Small intestine (tissue), 7 donors: ENCODE results near the gene CCNE1. TPM values are rescaled to one million over a fixed set of nuclear protein-coding genes. Genes with fewer than 3 reads are reported as not detected.

Experiments used
- DNase-seq, 2 donors: peaks; one replicate each; pipeline versions ENCODE4 v3.0.0 to v3.0.0-alpha.2; 2013
- FAIRE-seq: peaks from 2 replicates; lab custom pipeline; 2012; peaks lifted over from hg19 to GRCh38; lab: Jason Lieb, UNC
- H3K27ac ChIP-seq, 3 donors: one replicate each; pipeline ENCODE4 v1.5.1; 2013; ENCODE audit warnings: low read length in 2 of 3, mild to moderate bottlenecking in 2 of 3, control low read depth in 1 of 3, inconsistent platforms in 1 of 3, low read depth in 1 of 3, moderate library complexity in 1 of 3
- H3K27me3 ChIP-seq, 3 donors: one replicate each; pipeline ENCODE4 v1.6.1; 2013; ENCODE audit warnings: low read length in 3 of 3, inconsistent platforms in 1 of 3; ENCODE audit not compliant: control insufficient read depth in 3 of 3, insufficient read depth in 3 of 3
- H3K36me3 ChIP-seq, 3 donors: one replicate each; pipeline ENCODE4 v1.6.1; 2013; ENCODE audit warnings: low read length in 3 of 3, inconsistent platforms in 1 of 3, low read depth in 1 of 3, mild to moderate bottlenecking in 1 of 3, moderate library complexity in 1 of 3; ENCODE audit not compliant: control insufficient read depth in 3 of 3, insufficient read depth in 2 of 3
- H3K4me1 ChIP-seq, 3 donors: one replicate each; pipeline ENCODE4 v1.6.1; 2013; ENCODE audit warnings: low read length in 2 of 3, inconsistent platforms in 1 of 3, low read depth in 1 of 3, mild to moderate bottlenecking in 1 of 3, moderate library complexity in 1 of 3; ENCODE audit not compliant: control insufficient read depth in 3 of 3, insufficient read depth in 2 of 3
- H3K4me3 ChIP-seq, 3 donors: one replicate each; pipeline ENCODE4 v1.5.1; 2013; ENCODE audit warnings: low read length in 3 of 3, control low read depth in 1 of 3, inconsistent platforms in 1 of 3, low read depth in 1 of 3, mild to moderate bottlenecking in 1 of 3, moderate library complexity in 1 of 3
- H3K9me3 ChIP-seq, 2 donors: one replicate each; pipeline ENCODE4 v1.6.1; 2013; ENCODE audit warnings: low read depth in 1 of 2, low read length in 1 of 2; ENCODE audit not compliant: control insufficient read depth in 2 of 2, insufficient read depth in 1 of 2
- WGBS, 3 donors: extraction: QIAGEN DNeasy Blood & Tissue Kit; methylation state at CpG; one replicate each; pipeline ENCODE4 v1.1.7; 2013; 5-methylcytosine and 5-hydroxymethylcytosine counted together
- polyA plus RNA-seq, 4 donors: library from polyadenylated mRNA; stranded (reverse) in 3 of 4; unstranded in 1 of 4; fragments of 200-250 nt in 3 of 4; fragments of 120-200 nt in 1 of 4; gene quantifications; one replicate each; pipeline versions ENCODE4 v1.2.1 to v1.2.3, GENCODE V29; 2013
- donor health status: healthy with polysubstance abuse.
- donor health status: control.
- donor health status: control.
- donor health status: Bipolar disorder and iron deficiency.
- donor health status: healthy.

The CCNE1 gene
- polyA plus RNA-seq, 4 donors, result 2.5 to 5.9 (median 4.6) TPM

DNA sequence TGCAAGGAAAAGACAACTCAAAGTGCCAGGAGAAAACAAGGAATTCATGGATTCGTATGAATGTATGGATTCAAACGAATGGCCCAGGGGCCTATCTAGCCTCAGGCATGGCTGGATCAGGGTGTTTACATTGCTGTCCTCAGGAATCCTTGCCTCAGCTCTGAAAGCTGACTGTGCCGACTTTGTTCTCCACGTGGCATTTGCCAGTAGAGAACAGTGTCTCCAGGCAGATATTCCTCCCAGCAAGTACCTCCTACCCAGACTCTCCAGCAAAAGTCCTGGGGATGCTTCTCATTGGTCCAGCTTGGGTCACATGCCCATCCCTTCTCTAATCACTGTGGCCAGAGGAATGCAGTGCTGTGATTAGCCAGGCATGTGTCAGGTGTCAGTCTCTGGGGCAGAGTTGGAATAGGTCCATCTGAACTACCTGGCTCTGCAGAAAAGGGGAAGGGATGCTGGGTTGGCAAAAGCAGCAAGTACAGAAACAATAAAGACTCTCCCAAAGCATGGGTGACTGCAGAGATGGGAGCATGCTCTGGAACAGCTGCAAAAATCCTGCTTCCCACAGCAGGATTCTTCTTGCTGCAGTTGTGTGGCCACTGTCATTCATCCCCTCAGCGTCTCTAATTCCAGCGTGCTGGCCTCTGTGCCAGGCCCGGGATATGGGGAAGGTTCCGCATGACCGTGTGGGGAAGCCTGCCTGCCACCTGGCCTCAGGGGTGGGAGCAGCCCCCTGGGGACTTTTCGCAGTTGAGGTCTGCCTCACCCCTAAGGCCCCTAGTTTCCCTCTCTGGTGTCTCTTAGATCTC is 30.0 kb downstream of the CCNE1 start:
- Histone ChIP-seq H3K4me3 (no peak overlapping the region), H3K27me3 (no peaks in the 10 kb centered on the region), H3K36me3 (no peaks in the 10 kb centered on the region), H3K4me1 (peaks cover 0 to 32% (median 3%) of the 10 kb centered on the region in 3 donors), H3K9me3 (no peaks in the 10 kb centered on the region), H3K27ac (peak overlapping the region in 1 of 3 donors; percentile 45)
- FAIRE-seq (no peak), DNase-seq (peak; percentile 56 to 57)
- 79 to 82% (median 81%) methylated on average over 10 of the region's 10 CpGs for WGBS, 3 donors

DNA sequence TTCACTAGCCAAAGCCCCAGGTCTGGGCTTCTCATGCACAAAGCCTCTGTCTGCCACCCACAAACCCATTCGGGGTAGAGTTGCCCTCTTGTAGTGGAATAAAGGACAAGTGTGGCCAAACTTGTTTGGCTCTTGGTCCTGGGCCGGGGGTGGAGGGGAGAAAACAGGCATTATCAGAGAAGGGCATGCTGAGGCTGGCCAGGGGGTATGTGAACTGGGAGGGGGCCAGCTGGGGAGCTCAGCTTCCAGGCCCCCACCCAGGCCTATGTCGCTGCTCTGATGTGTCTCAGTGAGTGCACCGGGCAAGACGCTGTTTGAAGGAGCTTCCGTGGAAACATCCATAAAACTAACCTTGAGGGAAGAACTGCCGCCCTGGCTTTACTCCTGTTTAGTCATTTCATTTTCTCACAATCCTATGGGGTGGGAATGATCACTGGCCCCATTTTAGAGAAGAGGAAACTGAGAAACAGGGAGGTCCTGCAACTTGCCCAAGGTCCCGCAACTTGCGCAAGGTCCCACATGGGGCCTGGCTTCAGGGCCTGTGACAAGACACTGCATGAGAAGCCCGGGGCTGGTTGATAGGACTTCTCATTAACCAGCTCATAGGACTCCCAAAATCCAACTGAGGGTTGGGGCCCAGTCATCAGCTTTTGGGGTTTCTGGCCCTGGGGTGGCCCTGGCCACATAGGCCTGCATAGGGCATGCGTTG is 30.8 kb downstream of the CCNE1 start:
- DNase-seq (no peak), FAIRE-seq (no peak)
- peak overlapping the region in 1 of 3 donors; percentile 76 for H3K27ac ChIP-seq
- peaks cover 0 to 31% (median 3%) of the 10 kb centered on the region in 3 donors for H3K4me1 ChIP-seq
- H3K36me3 ChIP-seq, result no peaks in the 10 kb centered on the region
- no peaks in the 10 kb centered on the region for H3K27me3 ChIP-seq
- peak overlapping the region in 1 of 3 donors; percentile 41 for H3K4me3 ChIP-seq
- 83 to 85% (median 84%) methylated on average over 11 of the region's 11 CpGs for WGBS, 3 donors
- no peaks in the 10 kb centered on the region for H3K9me3 ChIP-seq

DNA sequence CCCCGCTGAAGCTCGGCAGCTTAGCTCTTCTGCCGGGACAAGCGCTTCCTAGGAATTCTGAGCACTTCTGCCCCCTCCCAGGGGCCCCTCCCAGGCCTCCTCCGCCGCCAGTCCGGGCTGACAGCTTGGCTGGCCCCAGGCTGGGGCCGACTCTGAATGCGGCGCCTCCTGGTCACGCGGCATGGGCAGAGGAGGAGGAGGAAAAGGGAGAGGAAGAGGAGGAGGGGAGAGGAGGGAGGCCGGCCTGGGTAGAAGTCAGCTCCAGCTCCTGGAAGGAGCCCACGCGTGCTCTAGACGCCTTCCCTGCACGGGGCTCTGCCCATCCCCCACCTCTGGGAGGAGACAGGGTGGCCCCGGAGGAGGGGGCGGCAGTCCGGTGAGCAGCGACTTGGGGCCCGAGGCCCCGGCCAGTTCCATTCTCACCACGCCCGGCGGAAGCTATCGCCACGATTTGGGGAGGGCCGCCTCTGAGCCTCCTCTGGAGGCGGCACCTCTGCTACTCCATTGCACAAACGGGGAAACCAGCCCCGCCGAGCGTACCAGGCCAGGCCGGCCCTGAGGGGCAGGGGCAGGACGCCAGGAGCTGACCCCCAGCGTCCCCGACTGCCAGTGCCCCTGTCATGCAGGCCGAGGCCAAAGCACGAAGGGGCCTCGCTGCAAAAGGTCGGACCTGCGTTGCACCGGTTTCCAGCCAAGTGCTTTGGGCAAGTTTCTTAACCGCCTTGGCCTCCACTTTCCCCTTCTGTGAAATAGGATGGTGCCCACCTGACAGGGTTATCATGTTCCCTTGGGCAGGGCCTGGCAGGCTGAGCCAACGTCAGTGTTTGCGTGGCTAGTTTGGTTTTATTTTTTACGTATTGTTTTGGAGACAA is 31.6 kb downstream of the CCNE1 start:
- no peaks in the 10 kb centered on the region for H3K27me3 ChIP-seq
- H3K4me1 ChIP-seq, result peaks cover 0 to 28% (median 3%) of the 10 kb centered on the region in 3 donors
- H3K36me3 ChIP-seq, result no peaks in the 10 kb centered on the region
- H3K9me3 ChIP-seq, result no peaks in the 10 kb centered on the region
- FAIRE-seq, result no peak
- peak in 1 of 2 donors; percentile 75 for DNase-seq
- 5 to 10% (median 6%) methylated on average over 41 to 48 of the region's 48 CpGs for WGBS, 3 donors
- peak overlapping the region in 1 of 3 donors; percentile 76 for H3K27ac ChIP-seq
- peak overlapping the region in 2 of 3 donors; percentile 17 to 41 for H3K4me3 ChIP-seq

DNA sequence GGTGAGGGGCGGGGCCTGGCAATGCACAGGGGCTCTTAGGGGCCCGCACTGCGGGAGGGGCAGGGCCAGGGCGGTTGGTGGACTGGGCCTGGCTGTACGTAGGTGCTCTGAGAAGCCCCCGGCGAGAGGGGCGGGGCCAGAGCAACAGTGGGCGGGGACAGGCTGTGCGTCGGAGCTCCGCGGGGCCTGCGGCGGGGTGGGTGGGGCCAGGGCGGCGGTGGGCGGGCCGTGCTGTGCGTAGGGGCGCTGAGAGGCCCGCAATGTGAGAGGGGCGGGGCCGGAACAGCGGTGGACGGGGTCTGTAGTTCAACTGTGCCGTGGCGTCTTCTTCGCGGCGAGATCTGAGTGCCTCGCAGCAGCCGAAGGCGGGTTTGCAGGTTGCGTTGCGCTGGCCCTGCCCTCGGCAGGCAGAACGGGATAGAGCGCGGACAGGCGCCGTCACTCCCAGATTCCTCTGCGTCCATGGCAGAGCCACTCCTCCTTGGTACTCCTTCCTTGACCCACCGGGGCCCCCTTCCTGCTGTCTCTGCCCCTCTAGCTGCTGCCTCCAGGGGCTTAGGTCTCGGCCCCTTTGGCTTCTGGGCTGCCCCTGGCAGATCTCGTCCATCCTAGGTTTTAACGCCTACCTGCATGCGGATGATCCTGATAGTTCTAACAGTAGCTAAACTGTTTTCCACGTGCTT is 33.2 kb downstream of the CCNE1 start:
- FAIRE-seq (no peak), DNase-seq (peak; percentile 91 to 98)
- Histone ChIP-seq H3K27ac (peak overlapping the region; percentile 87 to 96 (median 92)), H3K36me3 (no peaks in the 10 kb centered on the region), H3K4me1 (peaks cover 0 to 33% (median 3%) of the 10 kb centered on the region in 3 donors), H3K4me3 (peak overlapping the region; percentile 51 to 84 (median 71)), H3K27me3 (no peaks in the 10 kb centered on the region), H3K9me3 (no peaks in the 10 kb centered on the region)
- WGBS, 3 donors, result 0 to 1% (median 0%) methylated on average over 28 to 49 of the region's 49 CpGs

DNA sequence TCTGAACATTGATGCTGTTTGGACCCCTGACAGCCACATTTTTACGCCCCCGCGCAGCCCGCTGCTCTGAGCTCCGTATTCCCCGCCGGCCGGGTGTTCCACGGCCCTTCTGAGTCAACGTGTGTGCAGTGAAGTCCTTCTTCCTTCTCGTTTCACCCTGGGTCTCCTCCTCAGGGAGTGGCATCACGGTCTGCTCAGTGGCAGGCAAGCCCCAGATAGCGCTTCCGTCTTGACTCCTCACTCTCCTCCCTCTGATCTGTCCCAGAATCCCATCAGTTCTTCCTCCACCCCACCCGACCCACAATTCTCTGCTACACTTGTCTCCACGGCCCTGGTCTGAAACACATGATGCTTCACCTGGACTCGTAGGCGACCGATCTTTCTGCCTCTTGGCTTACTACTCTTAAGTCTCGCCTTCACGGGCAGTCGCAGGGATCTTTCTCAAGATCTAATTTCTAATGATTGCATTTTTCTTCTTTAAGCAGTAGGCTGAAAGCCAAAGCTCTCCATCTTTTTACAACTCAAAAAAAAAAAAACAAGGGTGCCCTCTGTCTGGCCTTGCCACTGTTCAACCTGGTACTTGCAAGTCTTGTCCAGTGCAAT is 33.9 kb downstream of the CCNE1 start:
- Histone ChIP-seq H3K27me3 (no peaks in the 10 kb centered on the region), H3K9me3 (no peaks in the 10 kb centered on the region), H3K4me3 (peak overlapping the region; percentile 39 to 84 (median 71)), H3K36me3 (no peaks in the 10 kb centered on the region), H3K4me1 (peaks cover 0 to 33% (median 3%) of the 10 kb centered on the region in 3 donors), H3K27ac (peak overlapping the region; percentile 79 to 96 (median 87))
- WGBS, 3 donors, result 1 to 4% (median 3%) methylated on average over 22 of the region's 22 CpGs
- peak; percentile 41 to 65 for DNase-seq
- no peak for FAIRE-seq

- Histone ChIP-seq H3K36me3 (no peaks in the 10 kb centered on the region), H3K9me3 (no peaks in the 10 kb centered on the region), H3K27ac (peak overlapping the region in 1 of 3 donors; percentile 1), H3K4me3 (no peak overlapping the region), H3K27me3 (no peaks in the 10 kb centered on the region), H3K4me1 (peaks cover 0 to 5% (median 0%) of the 10 kb centered on the region in 3 donors)
- DNase-seq (peak in 1 of 2 donors; percentile 55), FAIRE-seq (no peak)
- 7 to 51% (median 39%) methylated on average over 2 of the region's 2 CpGs for WGBS, 3 donors
These were observed 37.4 kb downstream of the CCNE1 start for GRCh38 chr19:29849208-29849607.

- Histone ChIP-seq H3K4me1 (peaks cover 0 to 5% (median 0%) of the 10 kb centered on the region in 3 donors), H3K4me3 (no peak overlapping the region), H3K27me3 (no peaks in the 10 kb centered on the region), H3K27ac (no peak overlapping the region), H3K9me3 (no peaks in the 10 kb centered on the region), H3K36me3 (no peaks in the 10 kb centered on the region)
- FAIRE-seq (no peak), DNase-seq (no peak)
- 86 to 95% (median 95%) methylated on average over 2 of the region's 2 CpGs for WGBS, 3 donors
These were observed 38.7 kb downstream of the CCNE1 start for GRCh38 chr19:29850482-29850881.
